HUES6 (cell line): ENCODE results near the gene TET3.

Experiments
- H3K27ac ChIP-seq: 2 replicates; pipeline ENCODE4 v1.7.0; 2013; ENCODE audit warnings: low read depth, mild to moderate bottlenecking, low read length, inconsistent platforms
- H3K27me3 ChIP-seq: 2 replicates; pipeline ENCODE4 v1.6.1; 2013; ENCODE audit warnings: low read length; ENCODE audit not compliant: control insufficient read depth, insufficient read depth
- H3K36me3 ChIP-seq: 2 replicates; pipeline ENCODE4 v1.6.1; 2013; ENCODE audit warnings: low read length; ENCODE audit not compliant: control insufficient read depth, insufficient read depth
- H3K4me1 ChIP-seq: 2 replicates; pipeline ENCODE4 v1.6.1; 2013; ENCODE audit warnings: low read length; ENCODE audit not compliant: control insufficient read depth, insufficient read depth
- H3K4me3 ChIP-seq: 2 replicates; pipeline ENCODE4 v1.5.1; 2013; ENCODE audit warnings: low read depth, low read length
- H3K9ac ChIP-seq: one replicate; pipeline ENCODE4 v1.6.1; 2013; ENCODE audit warnings: mild to moderate bottlenecking, low read length
- H3K9me3 ChIP-seq: 2 replicates; pipeline ENCODE4 v1.6.1; 2013; ENCODE audit warnings: low read depth, low read length; ENCODE audit not compliant: control insufficient read depth, insufficient read depth

Gene TET3

GRCh38 chr2:73947412-73948018 is 37.2 kb upstream of the TET3 start:
- no peak overlapping the region for H3K27ac ChIP-seq
- H3K36me3 ChIP-seq, result peaks cover 84% of the 10 kb centered on the region
- H3K9me3 ChIP-seq, result no peaks in the 10 kb centered on the region
- H3K9ac ChIP-seq, result no peak overlapping the region
- no peaks in the 10 kb centered on the region for H3K27me3 ChIP-seq
- H3K4me1 ChIP-seq, result no peaks in the 10 kb centered on the region
- no peak overlapping the region for H3K4me3 ChIP-seq

- no peaks in the 10 kb centered on the region for H3K9me3 ChIP-seq
- no peak overlapping the region for H3K4me3 ChIP-seq
- no peaks in the 10 kb centered on the region for H3K27me3 ChIP-seq
- H3K9ac ChIP-seq, result no peak overlapping the region
- H3K36me3 ChIP-seq, result peaks cover 86% of the 10 kb centered on the region
- no peaks in the 10 kb centered on the region for H3K4me1 ChIP-seq
- no peak overlapping the region for H3K27ac ChIP-seq
These were observed 34.9 kb upstream of the TET3 start for GRCh38 chr2:73949802-73950201.

- Histone ChIP-seq H3K27me3 (no peaks in the 10 kb centered on the region), H3K27ac (no peak overlapping the region), H3K9ac (no peak overlapping the region), H3K4me1 (no peaks in the 10 kb centered on the region), H3K4me3 (no peak overlapping the region), H3K36me3 (peaks cover 86% of the 10 kb centered on the region), H3K9me3 (no peaks in the 10 kb centered on the region)
These were observed 31.9 kb upstream of the TET3 start for GRCh38 chr2:73952499-73953446.

- no peak overlapping the region for H3K9ac ChIP-seq
- H3K27me3 ChIP-seq, result no peaks in the 10 kb centered on the region
- H3K4me3 ChIP-seq, result no peak overlapping the region
- no peak overlapping the region for H3K27ac ChIP-seq
- H3K9me3 ChIP-seq, result no peaks in the 10 kb centered on the region
- H3K4me1 ChIP-seq, result no peaks in the 10 kb centered on the region
- peaks cover 74% of the 10 kb centered on the region for H3K36me3 ChIP-seq
These were observed 28.4 kb upstream of the TET3 start for GRCh38 chr2:73956218-73956865.

- H3K9me3 ChIP-seq, result no peaks in the 10 kb centered on the region
- no peak overlapping the region for H3K9ac ChIP-seq
- H3K4me1 ChIP-seq, result no peaks in the 10 kb centered on the region
- H3K27ac ChIP-seq, result no peak overlapping the region
- no peak overlapping the region for H3K4me3 ChIP-seq
- peaks cover 35% of the 10 kb centered on the region for H3K36me3 ChIP-seq
- no peaks in the 10 kb centered on the region for H3K27me3 ChIP-seq
These were observed 23.4 kb upstream of the TET3 start for GRCh38 chr2:73961274-73961673.

GRCh38 chr2:73961823-73962615 is 22.7 kb upstream of the TET3 start:
- no peaks in the 10 kb centered on the region for H3K9me3 ChIP-seq
- no peak overlapping the region for H3K4me3 ChIP-seq
- no peak overlapping the region for H3K9ac ChIP-seq
- H3K27ac ChIP-seq, result no peak overlapping the region
- no peaks in the 10 kb centered on the region for H3K4me1 ChIP-seq
- H3K36me3 ChIP-seq, result peaks cover 28% of the 10 kb centered on the region
- H3K27me3 ChIP-seq, result no peaks in the 10 kb centered on the region

- H3K27ac ChIP-seq, result no peak overlapping the region
- H3K9me3 ChIP-seq, result no peaks in the 10 kb centered on the region
- H3K9ac ChIP-seq, result no peak overlapping the region
- H3K36me3 ChIP-seq, result peaks cover 22% of the 10 kb centered on the region
- no peaks in the 10 kb centered on the region for H3K27me3 ChIP-seq
- no peak overlapping the region for H3K4me3 ChIP-seq
- H3K4me1 ChIP-seq, result no peaks in the 10 kb centered on the region
These were observed 21.9 kb upstream of the TET3 start for GRCh38 chr2:73962798-73963197.

GRCh38 chr2:73963385-73964120 is 21.2 kb upstream of the TET3 start:
- Histone ChIP-seq H3K4me3 (no peak overlapping the region), H3K9me3 (no peaks in the 10 kb centered on the region), H3K9ac (no peak overlapping the region), H3K36me3 (peaks cover 14% of the 10 kb centered on the region), H3K27me3 (no peaks in the 10 kb centered on the region), H3K4me1 (no peaks in the 10 kb centered on the region), H3K27ac (no peak overlapping the region)

GRCh38 chr2:73964223-73964622 is 20.5 kb upstream of the TET3 start:
- Histone ChIP-seq H3K4me3 (no peak overlapping the region), H3K36me3 (peaks cover 7% of the 10 kb centered on the region), H3K9me3 (no peaks in the 10 kb centered on the region), H3K27ac (no peak overlapping the region), H3K27me3 (no peaks in the 10 kb centered on the region), H3K9ac (no peak overlapping the region), H3K4me1 (no peaks in the 10 kb centered on the region)

GRCh38 chr2:73965053-73965452 is 19.7 kb upstream of the TET3 start:
- no peaks in the 10 kb centered on the region for H3K36me3 ChIP-seq
- no peaks in the 10 kb centered on the region for H3K27me3 ChIP-seq
- H3K4me3 ChIP-seq, result no peak overlapping the region
- no peak overlapping the region for H3K9ac ChIP-seq
- no peaks in the 10 kb centered on the region for H3K4me1 ChIP-seq
- H3K9me3 ChIP-seq, result no peaks in the 10 kb centered on the region
- H3K27ac ChIP-seq, result no peak overlapping the region
